ENCODE measurements around the gene EPHA5. TPM values are rescaled to one million over a fixed set of nuclear protein-coding genes. Genes with fewer than 3 reads are reported as not detected.

EPHA5 gene
- total RNA-seq, 1 donor from 2014 or later: not detected

DNA sequence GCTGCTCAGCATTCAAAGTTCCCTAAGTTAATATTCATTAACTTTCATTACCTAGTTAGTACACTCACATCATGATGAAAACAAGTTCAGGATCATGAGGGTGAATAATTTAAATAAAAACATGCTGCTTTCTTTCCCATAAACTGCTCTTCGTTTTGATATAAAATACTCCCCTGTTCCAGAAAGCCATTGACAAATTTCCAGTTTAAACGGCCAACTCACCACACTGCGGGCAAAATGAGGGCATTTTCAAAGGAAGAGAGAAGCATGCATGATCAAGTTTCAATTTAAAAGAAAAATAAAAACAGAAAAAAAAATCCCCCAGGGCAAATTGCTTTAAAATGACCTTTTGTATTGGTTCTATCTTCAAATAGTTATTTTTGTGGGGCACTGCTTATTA lies 69.6 kb downstream of the EPHA5 start:
- H3K9me3 Mint-ChIP-seq (ENCODE audit: unreplicated experiment): no peaks in the 10 kb centered on the region
- DNase-seq (ENCODE audit: low spot score): no peak

DNA sequence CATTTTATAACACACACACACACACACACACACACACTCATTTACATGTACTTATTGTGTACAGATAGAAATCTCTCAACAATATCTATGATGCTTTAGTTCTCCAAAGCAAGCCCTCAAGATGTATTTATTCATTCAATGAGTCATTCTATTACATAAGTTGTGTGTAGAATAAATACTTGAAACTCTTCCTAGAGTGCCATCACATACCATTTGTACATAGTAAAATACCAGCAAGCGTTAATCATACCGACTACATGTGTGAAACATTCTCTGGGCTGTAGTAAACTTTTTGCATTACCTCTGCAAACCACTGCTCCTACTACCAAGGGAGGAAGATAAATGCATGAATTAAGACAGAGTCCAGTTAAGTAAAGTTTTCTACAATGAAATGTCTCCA lies 70.9 kb downstream of the EPHA5 start:
- DNase-seq (ENCODE audit: low spot score): no peak
- Mint-ChIP-seq H3K9me3 (ENCODE audit: unreplicated experiment) (no peaks in the 10 kb centered on the region), H3K4me1 (ENCODE audit: unreplicated experiment) (no peaks in the 10 kb centered on the region), H3K27ac (ENCODE audit: unreplicated experiment) (no peak overlapping the region), H3K27me3 (ENCODE audit: unreplicated experiment) (peaks cover 1% of the 10 kb centered on the region), H3K36me3 (ENCODE audit: low read depth, unreplicated experiment) (no peaks in the 10 kb centered on the region), H3K4me3 (ENCODE audit: unreplicated experiment) (no peak overlapping the region)
- TF ChIP-seq CTCF (IDR thresholded peaks at IDR 0.05; ENCODE audit: unreplicated experiment): no peak

More for the DNA sequence above, 69.6 kb downstream of the EPHA5 start:
- no peak for TF ChIP-seq CTCF (IDR thresholded peaks at IDR 0.05; ENCODE audit: unreplicated experiment)
- Mint-ChIP-seq H3K27ac (ENCODE audit: unreplicated experiment) (no peak overlapping the region), H3K4me3 (ENCODE audit: unreplicated experiment) (no peak overlapping the region), H3K4me1 (ENCODE audit: unreplicated experiment) (no peaks in the 10 kb centered on the region), H3K36me3 (ENCODE audit: low read depth, unreplicated experiment) (no peaks in the 10 kb centered on the region), H3K27me3 (ENCODE audit: unreplicated experiment) (peaks cover 1% of the 10 kb centered on the region)

GRCh38 chr4:65597697-65598096 lies 72.6 kb downstream of the EPHA5 start:
- Mint-ChIP-seq H3K36me3 (ENCODE audit: low read depth, unreplicated experiment) (no peaks in the 10 kb centered on the region), H3K4me3 (ENCODE audit: unreplicated experiment) (no peak overlapping the region), H3K4me1 (ENCODE audit: unreplicated experiment) (no peaks in the 10 kb centered on the region), H3K27ac (ENCODE audit: unreplicated experiment) (no peak overlapping the region), H3K9me3 (ENCODE audit: unreplicated experiment) (no peaks in the 10 kb centered on the region), H3K27me3 (ENCODE audit: unreplicated experiment) (peaks cover 1% of the 10 kb centered on the region)
- no peak for DNase-seq (ENCODE audit: low spot score)
- no peak for TF ChIP-seq CTCF (IDR thresholded peaks at IDR 0.05; ENCODE audit: unreplicated experiment)

- no peak for DNase-seq (ENCODE audit: low spot score)
- H3K4me1 Mint-ChIP-seq (ENCODE audit: unreplicated experiment): no peaks in the 10 kb centered on the region
- no peak overlapping the region for H3K27ac Mint-ChIP-seq (ENCODE audit: unreplicated experiment)
- peaks cover 1% of the 10 kb centered on the region for H3K27me3 Mint-ChIP-seq (ENCODE audit: unreplicated experiment)
- H3K36me3 Mint-ChIP-seq (ENCODE audit: low read depth, unreplicated experiment): no peaks in the 10 kb centered on the region
- no peak overlapping the region for H3K4me3 Mint-ChIP-seq (ENCODE audit: unreplicated experiment)
- no peaks in the 10 kb centered on the region for H3K9me3 Mint-ChIP-seq (ENCODE audit: unreplicated experiment)
- TF ChIP-seq CTCF (IDR thresholded peaks at IDR 0.05; ENCODE audit: unreplicated experiment): no peak
These were observed 78.2 kb downstream of the EPHA5 start for GRCh38 chr4:65592089-65592488.

DNA sequence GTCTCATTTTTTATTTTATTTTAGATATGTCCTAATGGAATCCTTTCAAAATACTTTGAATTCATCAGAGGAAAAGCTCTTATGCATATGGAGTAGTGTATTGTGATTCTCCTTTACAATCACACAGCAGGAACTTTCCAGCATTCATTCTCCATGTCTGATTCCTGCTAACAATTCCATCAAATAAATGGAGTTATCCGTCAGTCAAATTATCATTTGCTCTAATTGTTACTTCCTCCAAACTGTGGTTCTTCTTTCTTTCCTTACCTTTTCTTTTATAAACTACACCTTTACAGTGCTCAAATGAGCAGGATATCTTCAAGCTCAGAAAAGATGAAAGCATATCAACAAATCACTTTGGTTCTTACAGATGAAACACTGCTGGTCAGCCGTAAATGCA lies 80.4 kb downstream of the EPHA5 start:
- TF ChIP-seq CTCF (IDR thresholded peaks at IDR 0.05; ENCODE audit: unreplicated experiment): no peak
- no peaks in the 10 kb centered on the region for H3K27me3 Mint-ChIP-seq (ENCODE audit: unreplicated experiment)
- no peaks in the 10 kb centered on the region for H3K4me1 Mint-ChIP-seq (ENCODE audit: unreplicated experiment)
- H3K36me3 Mint-ChIP-seq (ENCODE audit: low read depth, unreplicated experiment): no peaks in the 10 kb centered on the region
- DNase-seq (ENCODE audit: low spot score): no peak
- no peak overlapping the region for H3K4me3 Mint-ChIP-seq (ENCODE audit: unreplicated experiment)
- H3K9me3 Mint-ChIP-seq (ENCODE audit: unreplicated experiment): no peaks in the 10 kb centered on the region
- H3K27ac Mint-ChIP-seq (ENCODE audit: unreplicated experiment): no peak overlapping the region
